ENCODE results near the gene WDTC1. TPM values are rescaled to one million over a fixed set of nuclear protein-coding genes. Genes with fewer than 3 reads are reported as not detected.

The WDTC1 gene
- total RNA-seq, 4 donors from 2014 or later: 21.4 to 40.9 (median 27.9) TPM

GRCh38 chr1:27290581-27290980 lies 56.1 kb downstream of the WDTC1 start:
- no peak for TF ChIP-seq CTCF (IDR thresholded peaks at IDR 0.05; ENCODE audit: low read depth)

- no peak for TF ChIP-seq CTCF (IDR thresholded peaks at IDR 0.05; ENCODE audit: low read depth)
Measured at GRCh38 chr1:27292106-27292505, 57.7 kb downstream of the WDTC1 start.

GRCh38 chr1:27293915-27294314 lies 59.5 kb downstream of the WDTC1 start:
- TF ChIP-seq CTCF (IDR thresholded peaks at IDR 0.05; ENCODE audit: low read depth): no peak

- TF ChIP-seq CTCF (IDR thresholded peaks at IDR 0.05; ENCODE audit: low read depth): no peak
Measured at GRCh38 chr1:27296773-27297291, 62.4 kb downstream of the WDTC1 start.

DNA sequence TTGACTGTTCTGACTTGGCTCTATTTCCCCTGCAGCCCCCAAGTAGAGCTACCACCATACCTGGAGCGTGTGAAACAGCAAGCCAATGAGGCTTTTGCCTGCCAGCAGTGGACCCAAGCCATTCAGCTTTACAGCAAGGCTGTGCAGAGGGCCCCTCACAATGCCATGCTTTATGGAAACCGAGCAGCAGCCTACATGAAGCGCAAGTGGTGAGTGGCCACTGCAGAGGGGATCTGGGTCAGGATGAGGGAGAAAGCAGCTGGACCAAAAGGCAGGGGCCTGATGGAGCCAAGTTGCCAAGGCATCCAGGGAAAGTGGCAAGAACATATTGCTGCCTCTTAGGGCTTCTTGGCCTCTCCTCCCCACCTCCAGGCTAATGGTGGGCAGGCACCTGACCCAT lies 63.5 kb downstream of the WDTC1 start:
- no peak for TF ChIP-seq CTCF (IDR thresholded peaks at IDR 0.05; ENCODE audit: low read depth)

DNA sequence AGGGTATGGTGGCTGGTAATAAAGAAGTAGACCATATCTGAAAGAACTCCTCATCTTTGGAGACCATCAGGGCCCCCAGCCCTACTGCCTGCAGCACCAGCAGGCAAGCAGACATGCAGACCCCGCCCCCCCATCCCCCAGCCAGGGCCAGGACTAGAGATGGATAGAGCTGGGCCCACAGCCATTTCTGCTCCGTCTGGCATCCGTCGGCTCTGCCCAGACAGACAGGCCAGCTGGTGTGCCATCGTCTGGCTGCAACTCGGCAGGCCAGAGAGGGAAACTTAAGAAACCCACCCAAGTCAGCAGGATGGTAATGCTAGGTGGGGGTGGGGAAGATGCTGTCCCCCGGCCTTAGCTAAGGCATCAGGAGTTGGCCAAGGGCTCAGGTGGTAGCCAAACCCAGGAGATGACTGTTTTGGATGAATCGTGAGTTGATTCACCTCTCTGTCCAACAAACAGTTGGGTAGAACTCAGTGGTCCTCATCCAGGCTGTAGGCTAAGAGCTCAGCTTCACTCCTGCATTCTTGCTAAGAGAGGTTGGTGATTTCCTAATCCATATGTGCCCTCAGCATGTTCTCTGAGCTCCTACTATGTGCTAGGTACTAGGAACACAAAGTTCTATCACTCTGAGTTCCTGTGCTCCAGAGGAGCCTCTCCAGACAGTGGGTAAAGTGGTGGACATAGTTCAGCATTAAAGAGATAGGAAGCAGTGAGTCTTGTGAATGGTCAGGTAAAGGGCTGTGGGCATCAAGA lies 64.4 kb downstream of the WDTC1 start:
- TF ChIP-seq CTCF (IDR thresholded peaks at IDR 0.05; ENCODE audit: low read depth): no peak

GRCh38 chr1:27299385-27300271 lies 65.2 kb downstream of the WDTC1 start:
- TF ChIP-seq CTCF (IDR thresholded peaks at IDR 0.05; ENCODE audit: low read depth): no peak
